Esophagus muscularis mucosa (tissue), 4 donors: ENCODE data around the gene TRIP13. TPM values are rescaled to one million over a fixed set of nuclear protein-coding genes. Genes with fewer than 3 reads are reported as not detected.

Experiments
- DNase-seq: peaks from one replicate; pipeline ENCODE4 v3.0.0-alpha.2; 2017; ENCODE audit errors: extremely low spot score
- H3K27ac ChIP-seq, 4 donors: fragments of 200-600 bp; sonication (generic); replicated peaks in 1 of 4; 1 replicate in 3 of 4; 2 replicates in 1 of 4; pipeline ENCODE4 v1.5.1; 2016 to 2019; ENCODE audit warnings: mild to moderate bottlenecking in 1 of 4
- H3K27me3 ChIP-seq, 4 donors: fragments of 200-600 bp; sonication (generic); one replicate each; pipeline versions ENCODE4 v1.5.1 to v1.6.0; 2016 to 2019
- H3K36me3 ChIP-seq, 4 donors: fragments of 200-600 bp; sonication (generic); one replicate each; pipeline ENCODE4 v1.5.1; 2016 to 2019
- H3K4me1 ChIP-seq, 4 donors: fragments of 200-600 bp; sonication (generic); one replicate each; pipeline ENCODE4 v1.5.1; 2016 to 2019
- H3K4me3 ChIP-seq, 4 donors: fragments of 200-600 bp; sonication (generic); 1 replicate in 2 of 4; 2 replicates in 2 of 4; pipeline ENCODE4 v1.5.1; 2016 to 2019; ENCODE audit warnings: mild to moderate bottlenecking in 4 of 4, moderate library complexity in 1 of 4
- H3K9me3 ChIP-seq, 4 donors: fragments of 200-600 bp; sonication (generic); 1 replicate in 3 of 4; 2 replicates in 1 of 4; pipeline ENCODE4 v1.5.1; 2016 to 2019
- CTCF ChIP-seq, 3 experiments: fragments of 200-600 bp in 2 of 3; fragments of 450-650 bp in 1 of 3; sonication (generic) in 2 of 3; IDR thresholded peaks; one replicate each; pipeline ENCODE4 v1.5.1; 2017 to 2019; ENCODE audit warnings: antibody characterized with exemption in 3 of 3, mild to moderate bottlenecking in 2 of 3, moderate library complexity in 1 of 3
- EP300 ChIP-seq: sonication (generic); formaldehyde crosslinking; IDR thresholded peaks from one replicate; pipeline ENCODE4 v1.6.1; 2017; ENCODE audit warnings: antibody characterized with exemption
- POLR2A ChIP-seq: fragments of 450-650 bp; IDR thresholded peaks from one replicate; pipeline ENCODE4 v1.6.1; 2017; ENCODE audit warnings: antibody characterized with exemption, moderate library complexity, mild to moderate bottlenecking, low read depth
- POLR2AphosphoS5 ChIP-seq, 2 donors: sonication (generic); formaldehyde crosslinking; IDR thresholded peaks; one replicate each; pipeline ENCODE4 v1.6.1; 2017; ENCODE audit warnings: antibody characterized with exemption in 2 of 2
- WGBS: methylation state at CpG from one replicate; pipeline ENCODE4 v1.1.5; 2018; 5-methylcytosine and 5-hydroxymethylcytosine counted together
- intact Hi-C: fragments of 100-400 bp; cut with DNase I; formaldehyde crosslinking; loops from one replicate; pipeline ENCODE4 v1.15.1; 2023
- total RNA-seq, 4 donors: library from RNA; depleted of rRNA; stranded (reverse); fragments of >200 nt; gene quantifications; one replicate each; pipeline versions ENCODE4 v1.1.0 to v1.2.1, GENCODE V29; 2016

TRIP13 gene
- total RNA-seq, 4 donors from 2014 or later: 0.65 to 0.92 (median 0.66) TPM; not detected in 1

- H3K27me3 ChIP-seq: no peaks in the 10 kb centered on the region
- WGBS: 95% methylated on average over 35 of the region's 35 CpGs
- H3K9me3 ChIP-seq: no peaks in the 10 kb centered on the region
- intact Hi-C loops: no loop called here
- DNase-seq: no peak
- peaks cover 0 to 3% (median 1%) of the 10 kb centered on the region in 4 donors for H3K4me1 ChIP-seq
- H3K4me3 ChIP-seq: no peak overlapping the region
- H3K27ac ChIP-seq: no peak overlapping the region
- peaks cover 63 to 82% (median 81%) of the 10 kb centered on the region in 4 donors for H3K36me3 ChIP-seq
- TF ChIP-seq EP300 (no peak), CTCF (IDR thresholded peaks at IDR 0.05) (no peak), POLR2A (no peak), POLR2AphosphoS5 (IDR thresholded peaks at IDR 0.05) (no peak)
Observed at GRCh38 chr5:880816-881550, 11.7 kb upstream of the TRIP13 start.

- WGBS: 92% methylated on average over 12 of the region's 12 CpGs
- no peak for DNase-seq
- H3K4me1 ChIP-seq: peaks cover 0 to 4% (median 1%) of the 10 kb centered on the region in 4 donors
- no peak overlapping the region for H3K4me3 ChIP-seq
- TF ChIP-seq EP300: no peak
- TF ChIP-seq POLR2A: no peak
- TF ChIP-seq POLR2AphosphoS5 (IDR thresholded peaks at IDR 0.05): no peak
- TF ChIP-seq CTCF (IDR thresholded peaks at IDR 0.05): no peak
- peaks cover 63 to 82% (median 81%) of the 10 kb centered on the region in 4 donors for H3K36me3 ChIP-seq
- H3K27me3 ChIP-seq: no peaks in the 10 kb centered on the region
- H3K27ac ChIP-seq: no peak overlapping the region
- intact Hi-C loops: no loop called here
- no peaks in the 10 kb centered on the region for H3K9me3 ChIP-seq
Observed at GRCh38 chr5:881551-881935, 11.1 kb upstream of the TRIP13 start.

- TF ChIP-seq CTCF (IDR thresholded peaks at IDR 0.05) (no peak), POLR2AphosphoS5 (IDR thresholded peaks at IDR 0.05) (no peak), EP300 (no peak), POLR2A (no peak)
- no peaks in the 10 kb centered on the region for H3K9me3 ChIP-seq
- 88% methylated on average over 32 of the region's 33 CpGs for WGBS
- H3K36me3 ChIP-seq: peaks cover 63 to 82% (median 81%) of the 10 kb centered on the region in 4 donors
- H3K4me3 ChIP-seq: no peak overlapping the region
- peaks cover 0 to 4% (median 1%) of the 10 kb centered on the region in 4 donors for H3K4me1 ChIP-seq
- intact Hi-C loops: no loop called here
- DNase-seq: no peak
- H3K27ac ChIP-seq: no peak overlapping the region
- no peaks in the 10 kb centered on the region for H3K27me3 ChIP-seq
Observed at GRCh38 chr5:882253-883183, 10.2 kb upstream of the TRIP13 start.

GRCh38 chr5:883475-884181 is 9.1 kb upstream of the TRIP13 start:
- 94% methylated on average over 22 of the region's 29 CpGs for WGBS
- H3K27me3 ChIP-seq: no peaks in the 10 kb centered on the region
- no peak overlapping the region for H3K27ac ChIP-seq
- H3K36me3 ChIP-seq: peaks cover 66 to 84% (median 83%) of the 10 kb centered on the region in 4 donors
- no peak overlapping the region for H3K4me3 ChIP-seq
- DNase-seq: no peak
- TF ChIP-seq EP300: no peak
- TF ChIP-seq POLR2A: no peak
- no peak for TF ChIP-seq POLR2AphosphoS5 (IDR thresholded peaks at IDR 0.05)
- no peak for TF ChIP-seq CTCF (IDR thresholded peaks at IDR 0.05)
- H3K9me3 ChIP-seq: no peaks in the 10 kb centered on the region
- peaks cover 0 to 4% (median 1%) of the 10 kb centered on the region in 4 donors for H3K4me1 ChIP-seq
- intact Hi-C loops: no loop called here
